ENCODE results near the gene PDGFC.
"Not testable (repeated sequence)": the region's sequence is repeated elsewhere in the genome, so short reads cannot be mapped to it uniquely, and the experiment has no call there.

Gene PDGFC

DNA sequence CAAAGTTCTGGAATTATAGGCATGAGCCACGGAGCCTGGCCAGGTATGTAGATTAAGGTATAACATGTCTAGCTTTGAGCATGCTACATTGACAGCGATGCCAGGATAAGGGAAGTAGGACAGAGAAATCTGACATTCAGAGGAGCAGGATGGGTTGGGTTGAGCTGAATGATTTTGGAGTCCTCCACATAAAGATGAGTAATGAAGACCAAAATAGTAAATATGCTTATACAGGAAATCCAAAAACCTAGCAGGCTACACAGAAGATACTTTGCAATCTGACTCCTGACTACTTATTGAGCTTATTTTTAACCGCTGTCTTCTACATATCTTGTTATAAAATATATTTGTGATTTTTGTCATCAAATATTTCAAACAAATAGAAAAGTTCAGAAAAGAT lies 69.7 kb downstream of the PDGFC start:
- DNase-seq (ENCODE audit: low spot score), result no peak

DNA sequence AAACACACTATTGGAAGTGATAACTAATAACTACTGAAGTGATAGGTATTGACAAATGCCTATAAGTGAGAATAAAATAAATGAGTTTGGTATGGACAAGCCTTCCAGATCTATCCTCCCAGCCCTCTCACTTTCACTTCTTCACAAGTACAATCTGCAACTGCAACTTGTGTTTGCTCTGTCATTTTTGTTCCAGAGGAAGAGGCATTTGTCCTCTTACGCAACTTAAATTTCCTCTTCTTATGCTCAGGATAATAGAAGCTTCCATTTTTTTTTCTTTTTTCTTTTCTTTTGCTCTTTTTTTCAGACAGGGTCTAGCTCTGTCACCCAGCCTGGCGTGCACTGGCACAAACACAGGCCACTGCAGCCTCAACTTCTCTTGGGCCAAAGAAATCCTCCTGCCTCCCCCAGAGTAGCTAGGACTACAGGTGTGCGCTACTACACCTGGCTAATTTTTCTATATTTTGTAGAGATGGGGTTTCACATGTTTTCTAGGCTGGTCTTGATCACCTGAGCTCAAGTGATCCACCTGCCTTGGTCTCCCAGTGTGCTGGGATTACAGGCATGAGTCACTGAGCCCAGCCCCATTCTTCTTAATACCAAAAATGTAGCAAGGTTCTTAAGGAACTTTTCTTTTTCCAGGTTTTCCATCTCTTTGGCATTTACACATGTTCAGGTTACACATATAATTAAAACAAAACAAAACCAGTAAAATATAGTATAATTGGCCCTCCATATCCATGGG lies 73.1 kb downstream of the PDGFC start:
- no peak for DNase-seq (ENCODE audit: low spot score)

DNA sequence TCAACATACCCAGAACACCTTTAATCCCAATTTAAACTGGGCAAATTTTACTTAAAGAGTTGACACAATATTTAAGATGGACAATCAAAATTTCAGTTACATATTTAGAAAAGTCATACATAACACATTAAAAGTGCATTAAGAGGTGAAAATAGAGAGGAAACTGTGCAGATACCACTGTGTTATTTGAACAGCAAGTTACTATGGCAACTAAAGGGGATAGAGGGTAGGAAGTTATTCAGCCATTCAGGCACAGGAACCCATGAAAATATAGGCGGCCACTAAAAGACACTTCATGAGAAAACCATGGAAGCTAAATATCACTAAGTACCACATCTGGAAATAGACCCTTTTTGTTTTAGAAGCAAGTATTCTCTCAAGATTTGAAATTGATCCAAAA lies 75.1 kb downstream of the PDGFC start:
- no peak for DNase-seq (ENCODE audit: low spot score)

DNA sequence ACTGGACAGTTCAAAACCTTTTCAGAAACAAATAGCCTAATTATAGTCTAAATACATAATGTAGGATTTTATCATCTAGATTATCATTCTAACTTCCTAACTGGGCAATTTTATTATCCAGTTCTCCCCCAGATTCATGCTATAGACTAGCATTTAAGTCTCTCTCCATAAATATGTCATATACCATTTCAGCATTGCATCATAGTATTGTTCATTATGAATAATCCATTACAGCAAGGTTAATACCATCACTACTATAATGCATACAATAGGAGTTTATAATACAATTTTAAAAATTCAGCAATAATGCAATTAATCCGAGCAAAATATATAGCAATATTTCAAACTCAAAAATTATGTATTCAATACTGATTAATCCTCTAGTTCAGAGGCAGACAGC lies 77.4 kb downstream of the PDGFC start:
- no peak for DNase-seq (ENCODE audit: low spot score)

DNA sequence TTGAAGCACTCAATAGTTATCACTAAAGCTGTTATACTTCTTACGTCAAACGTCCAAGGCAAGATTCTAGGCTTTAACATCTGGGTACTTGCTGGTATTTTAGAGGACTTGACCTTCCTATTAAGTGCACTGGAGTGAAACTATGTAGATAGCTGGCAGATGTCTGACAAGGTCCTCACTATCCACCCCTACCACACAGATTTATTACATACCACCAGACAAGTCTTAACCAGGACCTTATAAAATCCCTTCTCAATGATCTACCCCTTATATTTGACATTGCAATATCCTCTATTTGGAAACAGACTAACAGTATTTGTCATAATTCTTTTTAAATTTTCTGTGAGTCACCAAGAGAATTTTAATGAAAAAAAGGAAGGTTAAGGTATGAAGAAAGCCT lies 78.8 kb downstream of the PDGFC start:
- no peak for DNase-seq (ENCODE audit: low spot score)

- no peak for DNase-seq (ENCODE audit: low spot score)
Measured at GRCh38 chr4:156889616-156890594, 81.7 kb downstream of the PDGFC start.

DNA sequence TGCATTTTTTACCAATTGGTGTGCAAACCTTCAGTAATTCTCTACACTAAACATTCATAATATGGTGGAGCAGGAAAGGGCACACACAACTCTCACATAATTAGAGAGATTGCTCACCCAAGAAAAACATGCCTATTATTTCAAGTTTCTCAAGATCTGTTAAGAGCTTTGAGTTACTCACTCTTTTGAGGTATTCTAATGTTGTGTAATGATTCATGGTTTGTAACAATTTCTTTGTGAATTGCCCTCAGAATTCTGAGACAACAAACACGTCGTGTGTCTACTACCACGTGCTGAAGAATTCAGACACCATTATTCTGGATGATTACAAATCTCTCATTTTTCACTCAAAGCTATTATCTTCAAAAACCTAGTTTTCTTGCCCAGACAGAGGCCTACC lies 82.8 kb downstream of the PDGFC start:
- no peak for DNase-seq (ENCODE audit: low spot score)

GRCh38 chr4:156886481-156886880 lies 85.1 kb downstream of the PDGFC start:
- DNase-seq (ENCODE audit: low spot score), result no peak

- no peak for DNase-seq (ENCODE audit: low spot score)
Measured at GRCh38 chr4:156885374-156885773, 86.2 kb downstream of the PDGFC start.

GRCh38 chr4:156884183-156884582 lies 87.4 kb downstream of the PDGFC start:
- DNase-seq (ENCODE audit: low spot score), result no peak

DNA sequence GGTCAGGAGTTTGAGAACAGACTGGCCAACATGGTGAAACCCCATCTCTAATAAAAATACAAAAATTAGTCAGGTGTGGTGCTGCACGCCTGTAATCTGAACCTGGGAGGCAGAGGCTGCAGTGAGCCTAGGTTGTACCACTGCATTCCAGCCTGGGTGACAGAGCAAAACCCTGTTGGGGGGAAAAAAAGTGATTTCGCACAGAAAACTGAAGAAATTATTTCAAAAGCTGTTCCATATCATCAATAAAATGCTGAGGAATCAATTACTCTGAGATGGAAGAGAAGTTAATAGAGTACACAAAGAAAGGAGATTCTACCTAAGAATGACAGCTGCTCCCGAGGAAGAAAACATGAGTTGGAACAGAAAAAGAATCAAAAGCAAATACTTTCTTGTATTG lies 95.9 kb downstream of the PDGFC start:
- DNase-seq (ENCODE audit: low spot score), result no peak

DNA sequence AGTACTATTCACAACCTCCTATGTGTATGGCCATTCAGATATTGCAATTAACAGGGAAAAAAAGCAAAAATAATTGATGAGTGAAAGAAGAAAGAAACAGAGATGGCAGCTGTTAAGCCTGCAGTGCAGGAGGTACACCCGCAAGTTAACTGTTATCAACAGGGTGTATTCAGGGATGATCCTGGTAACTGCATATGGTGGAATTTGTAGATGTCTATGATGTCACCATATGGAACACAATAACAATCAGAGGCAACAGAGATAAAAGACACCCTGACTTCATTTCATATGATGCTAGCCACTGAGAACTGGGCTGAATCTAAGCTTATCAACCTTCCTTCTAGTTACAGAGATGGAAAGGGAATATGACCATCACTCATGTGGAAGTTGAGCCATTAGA lies 96.5 kb downstream of the PDGFC start:
- no peak for DNase-seq (ENCODE audit: low spot score)

GRCh38 chr4:156873799-156874198 lies 97.8 kb downstream of the PDGFC start:
- no peak for DNase-seq (ENCODE audit: low spot score)

DNA sequence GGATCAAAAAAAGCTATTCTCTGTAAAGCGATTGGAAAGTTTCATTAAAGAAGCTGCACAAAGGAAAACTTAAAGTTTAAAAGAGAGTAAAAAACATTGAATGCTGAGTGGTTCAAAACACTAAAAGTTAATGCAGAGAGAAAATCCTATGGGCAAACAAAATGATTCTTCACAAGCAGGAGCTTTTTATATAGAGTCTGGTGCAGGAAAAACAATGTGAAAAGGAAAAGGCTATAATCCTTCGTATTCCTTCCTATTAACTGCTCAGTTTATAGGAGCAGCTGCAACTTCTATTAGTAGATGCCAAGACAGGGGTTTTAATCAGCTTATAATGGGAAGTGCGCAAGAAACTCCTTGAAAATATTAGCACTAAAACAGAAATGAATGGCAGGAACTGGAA lies 100.7 kb downstream of the PDGFC start:
- no peak for DNase-seq (ENCODE audit: low spot score)

GRCh38 chr4:156870131-156870530 lies 101.5 kb downstream of the PDGFC start:
- DNase-seq (ENCODE audit: low spot score), result no peak

GRCh38 chr4:156866088-156866487 lies 105.5 kb downstream of the PDGFC start:
- not testable (repeated sequence) for DNase-seq (ENCODE audit: low spot score)

GRCh38 chr4:156865451-156865850 lies 106.1 kb downstream of the PDGFC start:
- no peak for DNase-seq (ENCODE audit: low spot score)

DNA sequence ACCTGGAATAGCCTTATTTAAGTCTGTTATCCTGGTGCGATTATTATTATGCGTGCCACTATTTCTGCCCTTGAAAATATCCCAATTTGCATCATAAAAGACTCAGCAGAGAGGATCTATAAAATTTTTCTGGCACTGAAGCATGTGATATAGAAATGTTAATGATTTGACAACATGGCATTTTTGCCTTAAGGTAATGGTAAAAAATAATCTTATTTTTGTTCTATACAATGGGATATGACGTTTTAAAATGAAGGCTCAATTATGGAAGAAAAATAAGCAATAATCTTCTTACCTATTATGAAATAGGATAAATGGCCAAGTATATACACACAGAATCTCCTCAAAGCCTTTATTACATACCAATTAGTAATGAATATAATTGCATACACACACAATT lies 113.5 kb downstream of the PDGFC start:
- no peak for DNase-seq (ENCODE audit: low spot score)

- no peak for DNase-seq (ENCODE audit: low spot score)
Measured at GRCh38 chr4:156838761-156839160, 132.8 kb downstream of the PDGFC start.

GRCh38 chr4:156837625-156838345 lies 133.8 kb downstream of the PDGFC start:
- DNase-seq (ENCODE audit: low spot score), result no peak

DNA sequence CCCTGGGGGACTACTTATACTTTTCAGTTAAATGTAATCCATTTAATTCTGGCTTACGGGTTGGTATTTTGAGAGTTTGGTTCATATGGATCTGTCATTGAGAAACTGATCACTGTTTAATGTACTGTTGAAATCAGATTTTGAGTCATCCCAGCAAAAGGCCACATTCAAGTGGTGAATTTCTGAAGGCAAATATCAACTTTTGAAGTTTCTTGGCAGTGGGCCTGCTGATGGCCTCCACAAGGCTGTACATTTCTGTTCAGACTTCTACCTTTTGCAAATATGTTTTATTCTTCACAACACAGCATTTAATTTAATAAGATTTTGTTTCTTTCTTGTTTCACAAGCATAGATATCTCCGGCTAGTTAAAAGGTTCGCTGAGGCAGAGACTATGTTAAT lies 138.7 kb downstream of the PDGFC start:
- DNase-seq (ENCODE audit: low spot score), result no peak

- no peak for DNase-seq (ENCODE audit: low spot score)
Measured at GRCh38 chr4:156830351-156830750, 141.2 kb downstream of the PDGFC start.
